H9 (cell line): ENCODE measurements around the gene PDE8A. TPM values are rescaled to one million over a fixed set of nuclear protein-coding genes. Genes with fewer than 3 reads are reported as not detected.

Experiments used
- DNase-seq: peaks from one replicate; pipeline ENCODE4 v3.0.0-alpha.2; 2017
- H2AFZ ChIP-seq: one replicate; pipeline ENCODE4 v1.6.1; 2013; ENCODE audit warnings: mild to moderate bottlenecking, low read length, control low read depth, moderate library complexity
- H2AK5ac ChIP-seq: 2 replicates; pipeline ENCODE4 v1.6.1; 2013; ENCODE audit warnings: low read length, control low read depth, mixed read lengths; ENCODE audit not compliant: insufficient read length
- H2BK120ac ChIP-seq: one replicate; pipeline ENCODE4 v1.6.1; 2013; ENCODE audit warnings: low read depth, mild to moderate bottlenecking, low read length, control low read depth, inconsistent platforms; ENCODE audit not compliant: poor library complexity, severe bottlenecking
- H2BK12ac ChIP-seq: 2 replicates; pipeline ENCODE4 v1.6.1; 2013; ENCODE audit warnings: low read length, control low read depth, mixed read lengths, low read depth; ENCODE audit not compliant: insufficient read length
- H2BK15ac ChIP-seq: 2 replicates; pipeline ENCODE4 v1.6.1; 2013; ENCODE audit warnings: low read depth, low read length, control low read depth
- H2BK20ac ChIP-seq: one replicate; pipeline ENCODE4 v1.6.1; 2013; ENCODE audit warnings: low read depth, mild to moderate bottlenecking, low read length, control low read depth, inconsistent platforms; ENCODE audit not compliant: poor library complexity, severe bottlenecking
- H2BK5ac ChIP-seq: 2 replicates; pipeline ENCODE4 v1.6.1; 2013; ENCODE audit warnings: low read length, control low read depth, mixed read lengths; ENCODE audit not compliant: insufficient read length
- H3K14ac ChIP-seq: 2 replicates; pipeline ENCODE4 v1.6.1; 2013; ENCODE audit warnings: low read length, control low read depth; ENCODE audit not compliant: insufficient read depth
- H3K18ac ChIP-seq: 2 replicates; pipeline ENCODE4 v1.6.1; 2013; ENCODE audit warnings: low read depth, mild to moderate bottlenecking, mixed read lengths, low read length, control low read depth; ENCODE audit not compliant: insufficient read length
- H3K23ac ChIP-seq: 2 replicates; pipeline ENCODE4 v1.6.1; 2013; ENCODE audit warnings: low read length, control low read depth, mixed read lengths, low read depth; ENCODE audit not compliant: insufficient read length
- H3K23me2 ChIP-seq: 2 replicates; pipeline ENCODE4 v1.6.1; 2013; ENCODE audit warnings: low read depth, mild to moderate bottlenecking, mixed read lengths, low read length, control low read depth; ENCODE audit not compliant: insufficient read length, poor library complexity, severe bottlenecking
- H3K27ac ChIP-seq: 2 replicates; pipeline ENCODE4 v1.5.1; 2013; ENCODE audit warnings: low read length, control low read depth, mixed read lengths, low read depth; ENCODE audit not compliant: insufficient read length
- H3K27me3 ChIP-seq: 2 replicates; pipeline ENCODE4 v1.6.1; 2013; ENCODE audit warnings: low read length, control low read depth, inconsistent platforms; ENCODE audit not compliant: insufficient read depth
- H3K4ac ChIP-seq: 2 replicates; pipeline ENCODE4 v1.6.1; 2013; ENCODE audit warnings: low read depth, mild to moderate bottlenecking, control low read depth, inconsistent platforms, low read length, moderate library complexity
- H3K4me1 ChIP-seq: 2 replicates; pipeline ENCODE4 v1.6.1; 2013; ENCODE audit warnings: low read length, control low read depth, inconsistent platforms; ENCODE audit not compliant: insufficient read depth
- H3K4me2 ChIP-seq: 2 replicates; pipeline ENCODE4 v1.6.1; 2013; ENCODE audit warnings: low read length, control low read depth, mixed read lengths; ENCODE audit not compliant: insufficient read length, insufficient read depth
- H3K56ac ChIP-seq: 2 replicates; pipeline ENCODE4 v1.6.1; 2013; ENCODE audit warnings: low read depth, mild to moderate bottlenecking, mixed read lengths, low read length, control low read depth; ENCODE audit not compliant: insufficient read length
- H3K79me1 ChIP-seq: 2 replicates; pipeline ENCODE4 v1.6.1; 2013; ENCODE audit warnings: low read depth, mild to moderate bottlenecking, moderate library complexity, low read length, control low read depth, inconsistent platforms; ENCODE audit not compliant: insufficient read depth, poor library complexity, severe bottlenecking
- H3K79me2 ChIP-seq: 2 replicates; pipeline ENCODE4 v1.6.1; 2013; ENCODE audit warnings: low read length, control low read depth, inconsistent platforms; ENCODE audit not compliant: insufficient read depth
- H3K9ac ChIP-seq: 2 replicates; pipeline ENCODE4 v1.6.1; 2013; ENCODE audit warnings: low read length, control low read depth, mixed read lengths; ENCODE audit not compliant: insufficient read length; ENCODE audit errors: extremely low read depth
- H3K9me3 ChIP-seq: one replicate; pipeline ENCODE4 v1.6.1; 2013; ENCODE audit warnings: low read depth, low read length, inconsistent platforms; ENCODE audit not compliant: control insufficient read depth
- H3T11ph ChIP-seq: one replicate; pipeline ENCODE4 v1.6.1; 2013; ENCODE audit warnings: mild to moderate bottlenecking, low read length, control low read depth, inconsistent platforms
- H4K20me1 ChIP-seq: one replicate; pipeline ENCODE4 v1.6.1; 2013; ENCODE audit not compliant: control insufficient read depth, insufficient read length, insufficient read depth
- H4K5ac ChIP-seq: 2 replicates; pipeline ENCODE4 v1.6.1; 2013; ENCODE audit warnings: low read depth, mild to moderate bottlenecking, mixed read lengths, low read length, control low read depth; ENCODE audit not compliant: insufficient read length
- H4K8ac ChIP-seq: replicated peaks from 2 replicates; pipeline ENCODE4 v1.6.1; 2013; ENCODE audit warnings: low read length, control low read depth, mixed read lengths, low read depth; ENCODE audit not compliant: insufficient read length
- H4K91ac ChIP-seq: 2 replicates; pipeline ENCODE4 v1.6.1; 2013; ENCODE audit warnings: low read depth, mild to moderate bottlenecking, moderate library complexity, mixed read lengths, low read length, control low read depth; ENCODE audit not compliant: insufficient read length
- H3K27ac Mint-ChIP-seq, 3 experiments: 2 replicates in 2 of 3; 3 replicates in 1 of 3; pipeline ENCODE4 v1.8.0; 2020 to 2021; ENCODE audit warnings: mixed read lengths in 3 of 3, mild to moderate bottlenecking in 1 of 3, moderate library complexity in 1 of 3
- H3K27me3 Mint-ChIP-seq: 2 replicates; pipeline ENCODE4 v1.8.0; 2021; ENCODE audit warnings: low read depth, mild to moderate bottlenecking, moderate library complexity, mixed read lengths
- H3K36me3 Mint-ChIP-seq, 3 experiments: 2 replicates in 2 of 3; 3 replicates in 1 of 3; pipeline ENCODE4 v1.8.0; 2020 to 2021; ENCODE audit warnings: low read depth in 3 of 3, mixed read lengths in 3 of 3; ENCODE audit not compliant: insufficient read depth in 1 of 3
- H3K4me1 Mint-ChIP-seq, 2 experiments: 2 replicates each; pipeline ENCODE4 v1.8.0; 2020; ENCODE audit warnings: mixed read lengths in 2 of 2
- H3K4me3 Mint-ChIP-seq, 2 experiments: 2 replicates in 1 of 2; 3 replicates in 1 of 2; pipeline ENCODE4 v1.8.0; 2020 to 2021; ENCODE audit warnings: mild to moderate bottlenecking in 2 of 2, mixed read lengths in 2 of 2, moderate library complexity in 1 of 2
- H3K9me3 Mint-ChIP-seq, 2 experiments: 2 replicates in 1 of 2; 3 replicates in 1 of 2; pipeline ENCODE4 v1.8.0; 2020; ENCODE audit warnings: mild to moderate bottlenecking in 2 of 2, mixed read lengths in 2 of 2, moderate library complexity in 1 of 2
- CTCF ChIP-seq: fragments of 200-600 bp; sonication (generic); conservative IDR thresholded peaks from 3 replicates; pipeline ENCODE4 v1.8.0; 2021; ENCODE audit warnings: antibody characterized with exemption, mild to moderate bottlenecking
- WGBS: extraction: QIAGEN DNeasy Blood & Tissue Kit; methylation state at CpG from one replicate; pipeline ENCODE4 v1.1.7; 2013; ENCODE audit warnings: missing lambda C conversion rate, low lambda C conversion rate, mixed read lengths; ENCODE audit not compliant: insufficient read length; ENCODE audit errors: extremely low coverage; 5-methylcytosine and 5-hydroxymethylcytosine counted together
- total RNA-seq: library from RNA; stranded (reverse); gene quantifications from 2 replicates; pipeline ENCODE4 v1.2.1, GENCODE V29; 2021

Gene PDE8A
- total RNA-seq, 1 experiment from 2014 or later, result 9.3 TPM

- Histone ChIP-seq H3K4me2 (no peak overlapping the region), H3K27me3 (no peaks in the 10 kb centered on the region), H2BK15ac (no peak overlapping the region), H3K4me1 (peaks cover 7% of the 10 kb centered on the region; the same call in 1 of the 2 replicates), H3K23ac (no peak overlapping the region), H2AFZ (no peak overlapping the region), H4K91ac (no peak overlapping the region), H2BK20ac (no peak overlapping the region), H2BK5ac (no peak overlapping the region), H3K18ac (no peak overlapping the region), H3K79me1 (no peaks in the 10 kb centered on the region), H3K9ac (no peak overlapping the region), H2BK120ac (no peak overlapping the region), H4K8ac (no peak overlapping the region), H2AK5ac (no peak overlapping the region), H3K23me2 (no peaks in the 10 kb centered on the region), H3T11ph (no peak overlapping the region), H3K79me2 (no peaks in the 10 kb centered on the region), H4K20me1 (no peaks in the 10 kb centered on the region), H3K27ac (no peak overlapping the region), H3K14ac (no peak overlapping the region), H4K5ac (no peak overlapping the region), H2BK12ac (no peak overlapping the region), H3K9me3 (no peaks in the 10 kb centered on the region), H3K4ac (no peak overlapping the region), H3K56ac (no peak overlapping the region)
- no CpG with 5 or more reads among the region's 4 CpGs for WGBS
- H3K9me3 Mint-ChIP-seq, result no peaks in the 10 kb centered on the region; a peak in 1 of 5 replicates
- peaks cover 8 to 14% of the 10 kb centered on the region in 2 experiments; a peak in 3 of 4 replicates for H3K4me1 Mint-ChIP-seq
- peak; percentile 39 for DNase-seq
- peak overlapping the region in 1 of 3 experiments; percentile 13; a peak in 1 of 7 replicates for H3K27ac Mint-ChIP-seq
- H3K36me3 Mint-ChIP-seq, result peaks cover 0 to 25% (median 7%) of the 10 kb centered on the region in 3 experiments; a peak in 5 of 7 replicates
- no peaks in the 10 kb centered on the region for H3K27me3 Mint-ChIP-seq
- no peak overlapping the region for H3K4me3 Mint-ChIP-seq
- TF ChIP-seq CTCF, result no peak
Measured at GRCh38 chr15:85125056-85125661, 143.5 kb downstream of the PDE8A start.
